ENCODE data around the gene ECI1.

Gene ECI1

GRCh38 chr16:2251296-2252111 lies at the start of gene ECI1:
TSS of gene ECI1 (minus strand) at chr16:2251587. CDS start at chr16:2251566, 21 bp downstream.
- DNase-seq: peak; percentile 96

- DNase-seq: no peak
Observed at GRCh38 chr16:2299915-2300192, 48.5 kb upstream of the ECI1 start.

- DNase-seq: no peak
Observed at GRCh38 chr16:2299121-2299914, 47.9 kb upstream of the ECI1 start.

- no peak for DNase-seq
Observed at GRCh38 chr16:2298621-2299020, 47.2 kb upstream of the ECI1 start.

GRCh38 chr16:2297506-2297860 lies 46.1 kb upstream of the ECI1 start:
- no peak for DNase-seq

- DNase-seq: peak; percentile 7
Observed at GRCh38 chr16:2296661-2297505, 45.5 kb upstream of the ECI1 start.

GRCh38 chr16:2295056-2295798 lies 43.8 kb upstream of the ECI1 start:
- DNase-seq: no peak

GRCh38 chr16:2292221-2292620 lies 40.8 kb upstream of the ECI1 start:
- DNase-seq: no peak

GRCh38 chr16:2289282-2289681 lies 37.9 kb upstream of the ECI1 start:
- DNase-seq: no peak

- DNase-seq: no peak
Observed at GRCh38 chr16:2288726-2289125, 37.3 kb upstream of the ECI1 start.

- DNase-seq: no peak
Observed at GRCh38 chr16:2287916-2288547, 36.6 kb upstream of the ECI1 start.

GRCh38 chr16:2286550-2286949 lies 35.2 kb upstream of the ECI1 start:
- no peak for DNase-seq

- no peak for DNase-seq
Observed at GRCh38 chr16:2285731-2286191, 34.4 kb upstream of the ECI1 start.

GRCh38 chr16:2284797-2285576 lies 33.6 kb upstream of the ECI1 start:
- no peak for DNase-seq

- DNase-seq: no peak
Observed at GRCh38 chr16:2284001-2284770, 32.8 kb upstream of the ECI1 start.

- no peak for DNase-seq
Observed at GRCh38 chr16:2282866-2283555, 31.6 kb upstream of the ECI1 start.

GRCh38 chr16:2282262-2282661 lies 30.9 kb upstream of the ECI1 start:
- no peak for DNase-seq

GRCh38 chr16:2280981-2281542 lies 29.7 kb upstream of the ECI1 start:
- DNase-seq: no peak

- DNase-seq: no peak
Observed at GRCh38 chr16:2280461-2280860, 29.1 kb upstream of the ECI1 start.
